ENCODE measurements around the gene ISL2.

DNA sequence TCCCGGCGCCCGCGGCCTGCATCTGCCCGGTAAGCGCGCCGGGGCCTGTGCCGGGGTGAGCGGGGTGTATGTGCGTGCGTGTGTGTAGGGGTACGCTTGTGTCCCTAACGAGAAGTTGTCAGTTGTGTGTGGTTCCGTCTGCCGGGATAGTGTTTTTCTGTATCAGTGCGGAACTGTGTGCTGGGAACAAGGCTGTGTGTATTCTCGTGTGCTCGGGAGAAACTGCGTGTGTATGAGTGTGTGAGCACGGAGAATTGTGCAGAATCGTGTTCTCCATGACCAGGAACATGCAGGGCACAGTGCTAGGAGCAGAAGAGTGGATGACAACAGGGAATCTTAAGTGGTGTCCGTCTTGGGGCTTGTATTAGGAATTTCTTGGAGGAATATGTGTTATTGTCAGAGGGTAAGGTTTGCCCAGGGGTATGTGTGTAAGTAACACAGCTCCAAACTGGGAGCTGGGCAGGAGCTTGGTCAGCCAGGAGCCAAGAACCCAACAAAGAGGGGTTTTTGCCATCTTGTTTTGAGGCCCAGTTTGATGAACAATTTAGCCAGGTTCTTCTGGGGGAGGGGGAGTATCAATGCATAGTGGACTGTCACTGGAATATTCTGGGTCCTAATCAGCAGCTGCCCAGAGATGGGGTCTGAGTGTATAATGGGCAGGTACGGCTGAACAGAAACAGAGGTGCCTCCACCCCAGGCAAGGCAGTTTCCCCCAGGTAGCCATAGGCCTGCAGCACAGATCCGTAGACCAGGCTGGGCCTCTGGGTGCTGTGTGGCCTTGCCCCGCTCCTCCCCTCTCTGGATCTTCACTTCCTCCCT lies 2.1 kb downstream of the ISL2 start:
- TF ChIP-seq, protein P1, sequence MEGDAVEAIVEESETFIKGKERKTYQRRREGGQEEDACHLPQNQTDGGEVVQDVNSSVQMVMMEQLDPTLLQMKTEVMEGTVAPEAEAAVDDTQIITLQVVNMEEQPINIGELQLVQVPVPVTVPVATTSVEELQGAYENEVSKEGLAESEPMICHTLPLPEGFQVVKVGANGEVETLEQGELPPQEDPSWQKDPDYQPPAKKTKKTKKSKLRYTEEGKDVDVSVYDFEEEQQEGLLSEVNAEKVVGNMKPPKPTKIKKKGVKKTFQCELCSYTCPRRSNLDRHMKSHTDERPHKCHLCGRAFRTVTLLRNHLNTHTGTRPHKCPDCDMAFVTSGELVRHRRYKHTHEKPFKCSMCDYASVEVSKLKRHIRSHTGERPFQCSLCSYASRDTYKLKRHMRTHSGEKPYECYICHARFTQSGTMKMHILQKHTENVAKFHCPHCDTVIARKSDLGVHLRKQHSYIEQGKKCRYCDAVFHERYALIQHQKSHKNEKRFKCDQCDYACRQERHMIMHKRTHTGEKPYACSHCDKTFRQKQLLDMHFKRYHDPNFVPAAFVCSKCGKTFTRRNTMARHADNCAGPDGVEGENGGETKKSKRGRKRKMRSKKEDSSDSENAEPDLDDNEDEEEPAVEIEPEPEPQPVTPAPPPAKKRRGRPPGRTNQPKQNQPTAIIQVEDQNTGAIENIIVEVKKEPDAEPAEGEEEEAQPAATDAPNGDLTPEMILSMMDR (IDR thresholded peaks at IDR 0.05) = no peak
- no peak for TF ChIP-seq POLR2A (IDR thresholded peaks at IDR 0.05)

Measured in Peyer's patch (tissue), 4 donors.